Gastrocnemius medialis (tissue), 4 donors: ENCODE measurements around the gene PGS1. TPM values are rescaled to one million over a fixed set of nuclear protein-coding genes. Genes with fewer than 3 reads are reported as not detected.

ENCODE experiments used
- ATAC-seq, 2 donors: fragments of 150-250 bp; one replicate each; pipeline ENCODE4 v1.9.1; 2016
- DNase-seq, 2 donors: peaks; one replicate each; pipeline ENCODE4 v3.0.0-alpha.2; 2019
- H3K27ac ChIP-seq, 4 donors: fragments of 200-600 bp; sonication (generic); 1 replicate in 1 of 4; 2 replicates in 3 of 4; pipeline ENCODE4 v1.5.1; 2016 to 2018; ENCODE audit warnings: mild to moderate bottlenecking in 2 of 4, moderate library complexity in 1 of 4
- H3K27me3 ChIP-seq, 3 donors: fragments of 200-600 bp; sonication (generic) in 2 of 3; 1 replicate in 1 of 3; 2 replicates in 2 of 3; pipeline versions ENCODE4 v1.5.1 to v1.6.0; 2016 to 2019; ENCODE audit warnings: mild to moderate bottlenecking in 1 of 3, moderate library complexity in 1 of 3
- H3K36me3 ChIP-seq, 2 donors: fragments of 200-600 bp; sonication (generic) in 1 of 2; one replicate each; pipeline ENCODE4 v1.5.1; 2017 to 2018
- H3K4me1 ChIP-seq, 2 donors: fragments of 200-600 bp; sonication (generic) in 1 of 2; one replicate each; pipeline ENCODE4 v1.5.1; 2016 to 2017; ENCODE audit warnings: mild to moderate bottlenecking in 2 of 2
- H3K4me3 ChIP-seq, 4 donors: fragments of 200-600 bp; sonication (generic) in 3 of 4; 1 replicate in 1 of 4; 2 replicates in 3 of 4; pipeline ENCODE4 v1.5.1; 2016 to 2019; ENCODE audit warnings: mild to moderate bottlenecking in 2 of 4
- H3K9me3 ChIP-seq, 3 donors: fragments of 200-600 bp; sonication (generic) in 2 of 3; 1 replicate in 1 of 3; 2 replicates in 2 of 3; pipeline ENCODE4 v1.5.1; 2016 to 2019
- CTCF ChIP-seq, 5 experiments: fragments of 450-650 bp in 3 of 5; fragments of 200-600 bp in 2 of 5; sonication (generic) in 2 of 5; IDR thresholded peaks in 4 of 5; conservative IDR thresholded peaks in 1 of 5; 1 replicate in 4 of 5; 2 replicates in 1 of 5; pipeline ENCODE4 v1.5.1; 2016 to 2019; ENCODE audit warnings: antibody characterized with exemption in 5 of 5, mild to moderate bottlenecking in 3 of 5, moderate library complexity in 3 of 5
- POLR2A ChIP-seq, 2 donors: fragments of 450-650 bp; IDR thresholded peaks; one replicate each; pipeline ENCODE4 v1.6.1; 2017; ENCODE audit warnings: antibody characterized with exemption in 2 of 2, mild to moderate bottlenecking in 2 of 2, moderate library complexity in 2 of 2
- in situ Hi-C, 4 donors: fragments of 200-750 bp; cut with MboI; loops; one replicate each; pipeline versions ENCODE4 v1.15.0 to v1.8.0; 2017; ENCODE audit warnings: low sequenced_read_pairs in 4 of 4
- intact Hi-C: fragments of 100-400 bp; cut with DNase I; formaldehyde crosslinking; loops from one replicate; pipeline ENCODE4 v1.15.1; 2023; ENCODE audit warnings: low total_unique reads
- total RNA-seq, 4 donors: library from RNA; depleted of rRNA; stranded (reverse); fragments of >200 nt; gene quantifications; one replicate each; pipeline versions ENCODE4 v1.1.0 to v1.2.3, GENCODE V29; 2016

The PGS1 gene
- total RNA-seq, 4 donors from 2014 or later: 16.6 to 30.0 (median 21.8) TPM

- ATAC-seq: no peak
- H3K27ac ChIP-seq: no peak overlapping the region
- peaks cover 5% of the 10 kb centered on the region in 2 donors for H3K4me1 ChIP-seq
- H3K9me3 ChIP-seq: no peaks in the 10 kb centered on the region
- in situ Hi-C loops (no loop called here), intact Hi-C loops (no loop called here)
- no peak for DNase-seq
- no peaks in the 10 kb centered on the region for H3K27me3 ChIP-seq
- H3K4me3 ChIP-seq: no peak overlapping the region
- no peaks in the 10 kb centered on the region for H3K36me3 ChIP-seq
- no peak for TF ChIP-seq CTCF (IDR thresholded peaks at IDR 0.05 in 4 of 5, conservative IDR thresholded peaks at IDR 0.05 in 1 of 5)
- no peak for TF ChIP-seq POLR2A (IDR thresholded peaks at IDR 0.05)
These were observed 45.5 kb upstream of the PGS1 start for GRCh38 chr17:78332991-78333390.

GRCh38 chr17:78335209-78335608 is 43.2 kb upstream of the PGS1 start:
- TF ChIP-seq POLR2A (IDR thresholded peaks at IDR 0.05) (no peak), CTCF (IDR thresholded peaks at IDR 0.05 in 4 of 5, conservative IDR thresholded peaks at IDR 0.05 in 1 of 5) (no peak)
- no peaks in the 10 kb centered on the region for H3K36me3 ChIP-seq
- DNase-seq: no peak
- H3K27me3 ChIP-seq: no peaks in the 10 kb centered on the region
- intact Hi-C loops (no loop called here), in situ Hi-C loops (no loop called here)
- no peak overlapping the region for H3K27ac ChIP-seq
- H3K9me3 ChIP-seq: no peaks in the 10 kb centered on the region
- ATAC-seq: no peak
- no peak overlapping the region for H3K4me3 ChIP-seq
- peaks cover 5% of the 10 kb centered on the region in 2 donors for H3K4me1 ChIP-seq

- Histone ChIP-seq H3K4me1 (peaks cover 8 to 10% of the 10 kb centered on the region in 2 donors), H3K36me3 (no peaks in the 10 kb centered on the region), H3K27ac (no peak overlapping the region), H3K9me3 (no peaks in the 10 kb centered on the region), H3K4me3 (no peak overlapping the region), H3K27me3 (no peaks in the 10 kb centered on the region)
- intact Hi-C loops (no loop called here), in situ Hi-C loops (no loop called here)
- DNase-seq: no peak
- no peak for TF ChIP-seq POLR2A (IDR thresholded peaks at IDR 0.05)
- TF ChIP-seq CTCF (IDR thresholded peaks at IDR 0.05 in 4 of 5, conservative IDR thresholded peaks at IDR 0.05 in 1 of 5): no peak
- ATAC-seq: no peak
These were observed 41.0 kb upstream of the PGS1 start for GRCh38 chr17:78337244-78338109.

GRCh38 chr17:78338486-78339259 is 39.8 kb upstream of the PGS1 start:
- ATAC-seq (no peak), DNase-seq (no peak)
- H3K4me3 ChIP-seq: no peak overlapping the region
- no peaks in the 10 kb centered on the region for H3K9me3 ChIP-seq
- no peaks in the 10 kb centered on the region for H3K27me3 ChIP-seq
- in situ Hi-C loops (no loop called here), intact Hi-C loops (no loop called here)
- TF ChIP-seq CTCF (IDR thresholded peaks at IDR 0.05 in 4 of 5, conservative IDR thresholded peaks at IDR 0.05 in 1 of 5) (no peak), POLR2A (IDR thresholded peaks at IDR 0.05) (no peak)
- H3K27ac ChIP-seq: no peak overlapping the region
- H3K4me1 ChIP-seq: peaks cover 20 to 22% of the 10 kb centered on the region in 2 donors
- H3K36me3 ChIP-seq: no peaks in the 10 kb centered on the region
